GM15510 (cell line): Measurements from ENCODE around the gene PGAP3.

Source experiments
- POLR2A ChIP-seq: IDR thresholded peaks from 3 replicates; pipeline ENCODE4 v1.6.1; 2011; ENCODE audit warnings: borderline replicate concordance; ENCODE audit not compliant: insufficient read length; ENCODE audit errors: extremely low read depth

PGAP3 gene

DNA sequence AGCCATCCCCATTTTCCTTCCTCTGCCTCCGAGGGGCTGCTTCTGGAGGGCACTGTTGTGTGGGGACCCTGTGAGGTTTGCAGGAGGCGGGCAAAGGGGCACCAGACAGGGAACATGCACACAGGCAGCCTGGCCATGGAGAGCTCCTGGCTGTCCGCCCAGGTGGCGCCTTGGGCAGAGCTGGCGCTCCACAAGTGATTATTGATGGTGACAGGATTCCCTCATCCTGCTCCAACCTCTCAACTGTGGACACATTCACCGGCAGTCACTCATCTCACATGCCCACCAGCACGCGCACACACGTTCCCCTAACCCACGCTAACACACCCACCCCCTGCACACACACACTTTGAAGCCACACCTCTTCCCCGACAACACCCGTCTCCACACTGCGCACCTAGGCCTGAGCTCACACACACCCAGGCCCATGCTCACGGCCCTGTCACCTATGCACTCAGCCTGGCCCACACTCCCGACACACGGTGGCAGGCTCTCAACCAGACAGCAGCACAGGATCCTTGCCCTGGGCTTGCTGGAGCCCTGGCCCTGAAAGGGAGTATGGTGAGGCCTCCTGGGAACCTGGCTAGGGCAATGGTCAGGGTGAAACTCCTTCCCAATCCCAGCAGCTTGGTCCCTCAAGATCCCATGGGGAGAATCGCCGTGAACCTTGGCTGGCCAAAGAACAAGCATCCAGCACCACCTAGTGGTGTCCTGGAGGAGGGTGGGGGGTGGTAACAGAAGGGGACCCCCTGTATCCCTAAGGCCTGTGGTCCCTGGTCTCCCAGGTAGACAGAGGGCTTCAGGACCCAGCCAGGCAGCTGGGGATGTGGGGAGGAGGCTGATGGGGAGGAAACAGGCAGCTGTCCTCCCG lies 16.0 kb downstream of the PGAP3 start:
- TF ChIP-seq POLR2A = no peak

DNA sequence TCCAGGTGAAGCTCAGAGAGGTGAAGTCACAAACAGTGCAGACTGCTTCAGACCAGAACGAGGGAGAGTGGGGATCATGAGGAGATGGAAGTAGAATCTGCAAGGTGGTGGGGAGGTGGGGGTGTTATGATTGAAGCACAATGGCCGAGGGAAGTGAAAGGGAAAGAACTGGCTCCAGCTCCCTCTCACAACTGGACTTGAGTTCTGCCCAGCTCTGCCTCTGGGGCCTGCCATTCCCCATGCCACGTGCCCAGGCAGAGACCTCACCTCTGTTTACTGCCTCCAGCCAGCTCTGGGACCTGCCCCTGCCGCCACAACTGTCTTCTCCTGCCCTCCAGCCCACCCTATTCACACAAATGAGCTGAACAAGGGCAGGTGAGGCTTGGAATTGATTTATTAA lies 17.1 kb downstream of the PGAP3 start:
- no peak for TF ChIP-seq POLR2A

DNA sequence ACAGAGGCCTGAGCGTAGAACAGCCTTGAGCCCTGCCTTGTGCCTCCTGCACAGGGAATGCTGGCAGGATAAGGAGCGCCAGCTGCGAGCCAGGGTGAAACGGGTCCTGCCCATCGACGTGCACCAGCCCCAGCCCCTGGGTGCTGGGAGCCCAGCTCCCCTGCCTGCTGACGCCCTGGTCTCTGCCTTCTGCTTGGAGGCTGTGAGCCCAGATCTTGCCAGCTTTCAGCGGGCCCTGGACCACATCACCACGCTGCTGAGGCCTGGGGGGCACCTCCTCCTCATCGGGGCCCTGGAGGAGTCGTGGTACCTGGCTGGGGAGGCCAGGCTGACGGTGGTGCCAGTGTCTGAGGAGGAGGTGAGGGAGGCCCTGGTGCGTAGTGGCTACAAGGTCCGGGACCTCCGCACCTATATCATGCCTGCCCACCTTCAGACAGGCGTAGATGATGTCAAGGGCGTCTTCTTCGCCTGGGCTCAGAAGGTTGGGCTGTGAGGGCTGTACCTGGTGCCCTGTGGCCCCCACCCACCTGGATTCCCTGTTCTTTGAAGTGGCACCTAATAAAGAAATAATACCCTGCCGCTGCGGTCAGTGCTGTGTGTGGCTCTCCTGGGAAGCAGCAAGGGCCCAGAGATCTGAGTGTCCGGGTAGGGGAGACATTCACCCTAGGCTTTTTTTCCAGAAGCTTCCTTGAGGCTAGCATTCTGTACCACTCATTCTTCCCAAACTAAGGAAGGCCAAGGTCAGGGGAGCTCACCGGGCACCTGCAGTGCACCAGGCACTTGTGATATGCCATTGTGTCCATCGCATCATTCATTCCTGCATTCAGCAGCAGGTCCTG lies 17.7 kb downstream of the PGAP3 start:
- TF ChIP-seq POLR2A = no peak

- TF ChIP-seq POLR2A = no peak
These were observed 19.6 kb downstream of the PGAP3 start, which contains the start of gene PNMT for GRCh38 chr17:39667945-39668924. Gene PNMT, plus strand, starts transcription at chr17:39668453. Its CDS starts 23 bp downstream, at chr17:39668476.

DNA sequence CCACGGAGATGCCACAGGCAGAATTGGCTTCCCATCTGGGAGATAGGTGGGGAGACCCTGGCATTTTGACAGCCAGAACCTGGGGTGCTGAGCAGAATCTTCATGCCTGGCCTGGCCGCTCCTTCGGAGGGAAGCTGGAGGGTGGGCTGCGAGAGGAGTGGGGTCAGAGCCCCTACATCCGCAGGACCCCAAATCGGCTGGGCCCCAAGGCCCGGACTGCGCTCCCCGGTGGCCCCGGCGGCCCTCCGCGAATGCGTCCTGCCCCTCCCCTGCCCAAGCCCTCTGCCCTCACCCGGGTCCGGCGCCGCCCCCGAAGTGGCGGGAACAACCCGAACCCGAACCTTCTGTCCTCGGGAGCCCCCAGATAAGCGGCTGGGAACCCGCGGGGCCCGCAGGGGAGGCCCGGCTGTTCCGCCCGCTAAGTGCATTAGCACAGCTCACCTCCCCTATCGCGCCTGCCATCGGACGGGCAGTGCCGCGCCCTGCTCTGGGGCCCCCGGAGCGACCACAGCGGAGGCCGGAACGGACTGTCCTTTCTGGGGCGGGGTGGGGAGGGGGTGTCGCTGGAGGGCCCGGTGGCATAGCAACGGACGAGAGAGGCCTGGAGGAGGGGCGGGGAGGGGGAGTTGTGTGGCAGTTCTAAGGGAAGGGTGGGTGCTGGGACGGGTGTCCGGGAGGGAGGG lies 20.5 kb downstream of the PGAP3 start:
- TF ChIP-seq POLR2A = no peak

DNA sequence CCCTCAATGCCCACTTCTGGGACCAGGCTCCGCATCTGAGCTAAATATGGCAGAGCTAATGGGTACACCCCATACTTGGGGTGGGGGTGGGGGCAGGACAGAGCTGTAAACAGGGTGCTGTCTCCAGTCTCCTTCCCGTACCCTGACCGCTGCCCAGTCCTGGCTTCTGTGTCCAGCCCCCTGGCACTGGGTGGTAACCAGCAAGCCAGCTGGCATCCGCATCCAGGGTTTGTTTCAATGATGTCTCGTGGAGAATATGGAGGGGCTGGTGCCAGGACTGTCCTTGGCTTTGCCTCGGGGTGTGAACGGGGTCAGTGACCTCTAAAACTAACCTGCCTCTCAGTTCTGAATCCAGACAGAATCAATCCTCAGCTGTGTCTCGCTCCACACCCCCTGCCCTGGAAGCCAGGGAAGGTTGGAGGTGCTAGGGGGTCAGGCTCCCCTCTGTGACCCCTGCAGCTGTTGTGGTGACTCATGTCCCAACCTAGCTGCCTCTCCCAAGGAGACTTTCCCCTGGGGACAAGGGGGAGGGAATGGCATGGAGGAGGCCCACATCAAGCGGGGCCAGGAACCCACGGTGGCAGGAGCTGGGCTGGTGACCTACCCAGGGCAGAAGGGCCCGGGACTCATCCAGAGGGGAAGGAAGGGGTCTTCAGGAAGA lies 21.1 kb downstream of the PGAP3 start:
- TF ChIP-seq POLR2A = no peak

- TF ChIP-seq POLR2A = no peak
These were observed 21.6 kb downstream of the PGAP3 start for GRCh38 chr17:39666231-39666600.

- TF ChIP-seq POLR2A = no peak
These were observed 22.1 kb downstream of the PGAP3 start for GRCh38 chr17:39665642-39666224.

DNA sequence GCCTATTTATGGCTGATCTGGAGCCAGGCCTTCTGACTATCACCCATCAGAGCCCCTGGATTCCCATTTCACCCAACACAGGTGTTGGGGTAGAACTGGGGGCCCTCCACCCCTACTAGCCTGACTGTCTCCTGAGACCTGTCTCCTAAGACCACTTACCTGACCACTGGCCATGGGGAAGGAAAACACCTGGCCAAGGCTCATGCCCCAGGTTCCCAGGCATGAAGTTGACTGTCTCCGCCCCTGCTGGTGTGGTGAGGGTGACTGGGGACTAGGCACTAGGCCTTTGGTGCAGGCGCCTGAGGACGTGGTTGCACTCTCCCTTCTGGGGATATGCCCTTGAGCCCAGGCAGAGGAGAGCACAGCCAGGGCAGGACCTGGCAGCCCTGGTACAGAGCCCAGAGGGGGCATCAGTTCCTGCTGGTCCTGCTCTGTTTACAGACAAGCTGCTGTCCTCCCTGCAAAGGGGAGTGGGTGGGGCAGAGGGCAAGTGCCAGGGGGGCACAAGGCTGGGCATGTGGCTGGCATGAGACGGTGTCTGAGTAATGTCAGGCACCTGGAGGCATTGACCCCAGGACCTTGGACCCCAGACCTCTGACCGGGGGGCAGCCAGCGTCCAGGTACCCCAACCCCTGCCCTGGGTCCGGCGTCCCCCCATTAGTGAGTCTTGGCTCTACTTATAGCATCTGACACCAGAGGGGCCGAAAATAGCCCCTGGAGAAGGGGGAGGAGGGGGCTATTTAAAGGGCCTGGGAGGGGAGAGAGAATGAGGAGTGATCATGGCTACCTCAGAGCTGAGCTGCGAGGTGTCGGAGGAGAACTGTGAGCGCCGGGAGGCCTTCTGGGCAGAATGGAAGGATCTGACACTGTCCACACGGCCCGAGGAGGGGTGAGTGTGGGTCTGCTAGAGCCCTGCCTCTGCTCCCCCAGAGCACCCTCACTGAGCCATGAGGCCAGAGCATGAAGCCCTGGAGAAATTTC lies 23.0 kb downstream of the PGAP3 start, which contains the start of gene TCAP:
Gene TCAP (plus strand): TSS at position 769 of the 981 bp plus-strand sequence. CDS start 11 bp downstream, at position 780.
- TF ChIP-seq POLR2A = no peak

GRCh38 chr17:39663688-39664580 lies 23.9 kb downstream of the PGAP3 start:
- no peak for TF ChIP-seq POLR2A

GRCh38 chr17:39663340-39663687 lies 24.5 kb downstream of the PGAP3 start:
- no peak for TF ChIP-seq POLR2A
